8988T (cell line): ENCODE data around the gene PDXK.

Experiments
- DNase-seq: peaks from one replicate; pipeline ENCODE4 v3.0.0; 2011

The PDXK gene

GRCh38 chr21:43808832-43809251 is 89.9 kb downstream of the PDXK start:
- no peak for DNase-seq

GRCh38 chr21:43809346-43809799 is 90.4 kb downstream of the PDXK start:
- DNase-seq, result no peak

- no peak for DNase-seq
These were observed 91.0 kb downstream of the PDXK start for GRCh38 chr21:43809853-43810504.

GRCh38 chr21:43810505-43811261 is 91.8 kb downstream of the PDXK start:
- DNase-seq, result peak; percentile 96

- peak; percentile 49 for DNase-seq
These were observed 92.6 kb downstream of the PDXK start for GRCh38 chr21:43811262-43812105.
